COLO829 (cell line): Measurements from ENCODE around the gene ADGRG7.

Experiments
- DNase-seq: peaks from one replicate; pipeline ENCODE4 v3.0.0; 2012; ENCODE audit warnings: low spot score

The ADGRG7 gene

GRCh38 chr3:100702082-100702979 lies 92.9 kb downstream of the ADGRG7 start:
- no peak for DNase-seq

GRCh38 chr3:100702980-100703345 lies 93.6 kb downstream of the ADGRG7 start:
- no peak for DNase-seq

GRCh38 chr3:100703865-100704264 lies 94.5 kb downstream of the ADGRG7 start:
- no peak for DNase-seq

DNA sequence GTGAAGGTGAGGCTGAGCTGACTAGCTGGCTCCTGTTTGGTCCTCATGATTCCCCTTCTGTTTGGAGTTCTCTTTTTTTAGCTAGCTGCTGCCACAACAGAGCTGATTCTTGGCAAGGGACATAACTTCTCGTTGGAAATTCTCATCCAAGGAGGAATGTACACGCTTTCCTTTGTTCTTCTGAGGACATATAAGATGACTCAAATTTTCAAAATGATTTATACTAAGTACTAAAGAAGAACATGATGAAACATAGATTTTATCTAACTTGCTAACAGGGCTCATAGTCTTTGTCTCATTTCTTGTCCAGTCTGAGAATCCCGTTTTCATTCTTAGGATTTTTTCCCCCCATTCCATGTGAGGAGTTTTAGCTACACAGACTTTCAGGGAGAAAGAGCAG lies 97.0 kb downstream of the ADGRG7 start:
- DNase-seq = no peak

GRCh38 chr3:100708644-100708988 lies 99.2 kb downstream of the ADGRG7 start:
- no peak for DNase-seq

DNA sequence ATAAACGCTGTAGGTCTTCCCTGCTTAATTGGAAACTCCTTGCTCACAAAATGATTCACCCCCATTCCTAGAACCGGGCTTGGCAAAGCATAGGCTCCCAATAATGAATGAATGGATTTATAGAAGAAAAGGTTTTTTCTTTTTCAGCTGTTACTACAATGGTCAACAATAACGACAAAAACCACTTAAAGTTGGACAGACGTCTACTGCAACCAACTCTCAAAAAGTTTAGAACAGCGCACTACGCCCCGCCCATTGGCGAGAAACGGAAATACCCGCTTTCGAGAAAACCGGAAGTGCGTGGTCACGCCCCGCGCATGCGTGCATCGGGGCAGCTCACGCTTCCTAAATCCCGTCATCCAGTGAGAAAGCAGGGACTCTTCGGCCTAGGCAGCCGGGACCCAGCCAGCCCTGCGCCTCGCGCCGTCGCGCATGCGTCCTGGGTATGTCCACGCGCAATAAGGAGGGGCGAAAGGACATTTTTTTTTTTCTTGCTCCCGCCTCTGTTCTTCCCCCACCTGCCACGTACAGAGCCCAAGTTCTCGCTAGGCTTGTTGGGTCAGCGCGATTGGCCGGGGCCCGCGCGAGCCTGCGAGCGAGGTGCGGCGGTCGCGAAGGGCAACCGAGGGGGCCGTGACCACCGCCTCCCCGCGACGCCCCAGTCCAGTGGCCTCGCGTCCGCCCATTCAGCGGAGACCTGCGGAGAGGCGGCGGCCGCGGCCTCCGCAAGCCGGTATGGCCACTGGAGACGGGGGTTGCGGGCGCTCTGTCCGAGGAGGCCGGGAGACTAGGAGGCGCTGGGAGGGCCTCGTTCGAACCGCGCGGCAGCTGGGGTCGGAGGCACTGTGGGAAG lies 99.8 kb downstream of the ADGRG7 start, which contains the start of gene TFG:
TSS of gene TFG (plus strand) at position 506 of the 853 bp plus-strand sequence. CDS start 4,192 bp downstream, outside the sequence.
- DNase-seq = peak; percentile 100

GRCh38 chr3:100709842-100710260 lies 100.5 kb downstream of the ADGRG7 start:
- no peak for DNase-seq

DNA sequence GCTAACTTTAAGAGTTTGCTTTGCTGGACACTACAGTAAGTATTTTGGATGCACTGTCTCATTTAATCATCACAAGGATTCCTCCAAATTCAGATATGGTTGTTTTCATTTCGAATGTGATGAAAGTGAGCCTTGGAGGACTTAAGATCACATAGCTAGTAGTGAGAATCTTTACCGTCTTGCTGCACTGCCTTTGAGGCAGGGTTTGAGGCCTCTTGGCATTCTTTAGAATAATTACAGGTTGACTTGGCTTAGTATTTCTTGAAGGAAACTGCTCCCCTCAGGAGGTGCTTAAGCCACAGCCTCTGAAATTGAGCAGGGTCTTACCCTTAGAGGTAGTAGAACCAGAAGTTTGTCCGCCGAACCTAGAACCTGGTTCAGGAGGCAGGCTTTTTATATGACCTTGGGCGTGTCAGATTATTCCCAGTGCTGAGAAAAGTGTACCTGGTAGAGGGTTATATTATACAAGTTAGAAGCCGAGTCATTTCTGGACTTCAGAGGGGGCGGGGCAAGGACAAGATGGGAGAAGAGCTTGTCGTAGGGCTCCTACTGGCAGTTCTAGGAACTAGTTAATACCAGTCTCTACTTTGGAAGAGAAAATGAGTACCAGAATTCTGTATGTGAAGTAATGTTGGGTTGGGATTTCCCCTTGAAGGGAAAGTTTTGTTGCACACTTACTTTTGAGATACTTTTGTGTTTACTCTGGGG lies 101.0 kb downstream of the ADGRG7 start:
- peak; percentile 83 for DNase-seq

DNA sequence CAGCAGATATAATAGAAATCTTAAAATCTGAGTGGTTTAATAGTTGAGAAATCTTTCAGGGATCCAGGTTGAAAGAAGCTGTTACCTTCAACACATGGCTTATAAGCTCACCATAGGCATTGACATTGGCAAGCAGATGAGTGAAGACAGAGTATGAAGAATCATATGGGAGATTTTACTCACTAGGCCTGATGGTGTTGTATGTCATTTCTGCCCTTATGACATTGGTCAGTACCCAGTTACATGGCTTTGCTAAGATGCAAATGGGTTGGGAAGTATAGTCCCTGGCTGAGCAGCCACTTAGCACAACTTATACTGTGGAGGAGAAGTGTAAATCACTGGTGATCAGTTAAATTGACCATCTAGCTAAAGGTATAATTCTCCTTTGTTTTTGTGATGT lies 105.8 kb downstream of the ADGRG7 start:
- no peak for DNase-seq

DNA sequence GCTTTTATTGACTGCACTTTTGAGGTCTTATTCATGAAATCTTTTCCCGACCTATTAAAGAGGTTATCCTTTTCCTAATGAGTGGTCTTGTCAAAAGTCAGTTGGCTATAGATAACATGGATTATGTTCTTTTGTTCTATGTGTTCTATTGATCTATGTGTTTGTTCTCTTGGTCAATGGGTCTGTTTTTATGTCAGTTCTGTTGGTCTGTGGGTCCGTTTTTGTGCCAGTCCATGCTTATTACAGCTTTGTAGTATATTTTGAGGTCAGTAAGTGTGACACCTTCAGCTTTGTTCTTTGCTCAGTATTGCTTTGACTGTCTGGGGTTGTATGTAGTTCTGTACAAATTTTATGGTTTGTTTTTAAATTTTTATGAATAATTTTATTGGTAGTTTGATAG lies 107.7 kb downstream of the ADGRG7 start:
- DNase-seq = no peak

DNA sequence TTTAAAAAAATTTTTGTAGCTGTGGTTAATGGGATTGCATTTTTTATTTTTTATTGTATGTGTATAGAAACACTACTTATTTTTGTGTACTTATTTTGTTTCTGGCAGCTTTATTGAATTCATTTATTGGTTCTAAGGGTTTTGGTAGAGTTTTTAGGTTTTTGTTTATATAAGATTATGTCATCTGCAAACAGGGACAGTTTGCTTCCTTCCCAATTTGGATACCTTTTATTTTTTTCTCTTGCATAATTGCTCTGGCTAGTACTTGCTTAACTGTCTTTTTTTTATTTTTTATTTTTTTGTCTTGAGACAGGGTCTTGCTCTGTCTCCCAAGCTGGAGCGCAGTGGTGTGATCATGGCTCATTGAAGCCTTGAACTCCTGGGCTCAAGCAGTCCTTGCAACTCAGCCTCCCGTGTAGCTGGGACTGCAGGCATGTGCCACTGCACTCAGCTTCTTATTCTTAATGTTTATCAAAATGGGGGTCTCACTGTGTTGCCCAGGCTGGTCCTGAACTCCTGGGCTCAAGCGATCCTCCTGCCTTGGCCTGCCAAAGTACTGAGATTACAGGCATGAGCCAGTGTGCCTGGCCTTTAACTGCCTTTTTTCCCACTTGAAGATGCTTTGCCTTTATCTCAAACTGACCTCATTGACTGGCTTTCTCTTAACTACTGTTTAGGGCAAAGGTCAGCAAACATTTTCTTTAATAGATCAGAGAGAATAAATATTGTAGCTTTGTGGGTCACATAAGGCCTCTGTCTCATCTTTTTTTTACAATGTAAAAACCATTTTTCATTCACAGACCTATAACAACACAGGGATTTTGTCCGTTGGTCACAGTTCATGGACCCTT lies 108.5 kb downstream of the ADGRG7 start:
- DNase-seq = no peak

DNA sequence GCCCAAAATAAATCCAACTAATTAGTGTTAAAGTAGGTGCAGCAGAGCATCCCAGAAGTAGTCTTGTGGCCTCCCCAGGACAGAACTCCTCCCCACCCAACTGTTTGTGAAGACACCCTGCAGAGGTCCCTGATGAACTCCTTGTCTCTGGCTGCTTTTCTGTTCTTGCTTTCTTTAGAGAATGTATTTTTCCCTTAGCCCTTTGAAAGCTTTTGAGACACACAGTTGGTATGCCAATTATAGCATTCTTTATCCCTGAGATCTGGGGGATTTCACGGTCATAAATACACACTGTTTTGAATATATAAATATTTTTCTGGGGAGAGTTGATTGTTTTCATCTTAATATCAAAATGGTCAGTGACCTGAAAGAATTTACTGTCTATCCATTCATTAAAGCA lies 109.7 kb downstream of the ADGRG7 start:
- no peak for DNase-seq

DNA sequence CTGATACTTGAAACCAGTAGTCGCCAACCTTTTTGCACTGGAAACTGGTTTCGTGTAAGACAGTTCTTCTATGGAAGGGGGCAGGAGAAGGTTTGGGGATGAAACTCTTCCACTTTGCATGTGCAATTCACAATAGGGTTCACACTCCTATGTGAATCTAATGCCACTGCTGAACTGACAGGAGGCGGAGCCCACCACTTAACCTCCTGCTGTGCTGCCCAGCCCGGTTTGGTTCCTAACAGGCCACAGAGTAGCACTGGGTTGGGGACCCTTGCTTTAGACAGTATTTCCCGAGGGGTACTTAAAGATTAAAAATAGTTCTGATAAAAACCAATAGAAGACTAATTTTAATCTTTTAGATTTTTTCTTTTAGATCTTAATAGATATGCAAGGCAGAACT lies 111.0 kb downstream of the ADGRG7 start:
- DNase-seq = no peak

GRCh38 chr3:100725935-100726513 lies 116.6 kb downstream of the ADGRG7 start:
- DNase-seq = no peak

DNA sequence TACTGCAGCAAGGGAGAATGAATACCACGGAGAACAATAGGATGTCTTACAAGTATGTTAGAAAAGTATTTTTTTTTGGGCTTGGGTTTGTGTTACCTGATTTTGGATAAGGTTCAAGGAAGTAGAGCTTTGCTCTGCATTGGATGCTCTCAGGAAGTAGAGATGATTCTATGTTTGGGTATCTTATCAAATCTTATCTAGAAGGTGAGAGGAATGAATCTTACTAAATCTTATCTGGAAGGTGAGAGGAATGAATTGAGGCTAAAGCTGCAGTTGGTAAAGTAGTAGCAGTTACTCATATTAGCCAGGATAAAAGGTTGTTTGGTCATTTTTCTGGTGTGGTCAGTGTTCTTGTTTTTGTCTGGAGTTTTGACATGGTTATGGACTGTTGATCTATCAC lies 117.3 kb downstream of the ADGRG7 start:
- DNase-seq = no peak

DNA sequence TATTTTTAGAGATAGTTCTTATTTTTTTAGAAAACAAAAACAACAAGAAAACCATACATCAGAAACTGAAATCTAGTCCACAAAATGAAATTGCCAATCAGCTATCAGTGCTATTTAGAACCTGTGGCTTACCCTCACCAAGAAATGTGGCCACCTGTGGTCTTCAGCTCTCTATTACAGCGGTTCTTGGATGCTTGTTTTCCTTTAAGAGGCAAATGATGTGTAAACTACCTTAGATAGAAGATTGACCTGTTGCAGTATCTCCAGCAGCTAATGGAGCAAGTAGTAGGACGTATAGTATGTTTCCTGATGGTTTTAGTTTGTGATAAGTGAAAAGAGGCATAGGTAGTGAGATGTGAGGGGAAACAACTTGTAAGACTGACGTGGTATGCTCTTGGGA lies 121.1 kb downstream of the ADGRG7 start:
- no peak for DNase-seq

- DNase-seq = no peak
Measured at GRCh38 chr3:100732435-100732834, 123.0 kb downstream of the ADGRG7 start.

DNA sequence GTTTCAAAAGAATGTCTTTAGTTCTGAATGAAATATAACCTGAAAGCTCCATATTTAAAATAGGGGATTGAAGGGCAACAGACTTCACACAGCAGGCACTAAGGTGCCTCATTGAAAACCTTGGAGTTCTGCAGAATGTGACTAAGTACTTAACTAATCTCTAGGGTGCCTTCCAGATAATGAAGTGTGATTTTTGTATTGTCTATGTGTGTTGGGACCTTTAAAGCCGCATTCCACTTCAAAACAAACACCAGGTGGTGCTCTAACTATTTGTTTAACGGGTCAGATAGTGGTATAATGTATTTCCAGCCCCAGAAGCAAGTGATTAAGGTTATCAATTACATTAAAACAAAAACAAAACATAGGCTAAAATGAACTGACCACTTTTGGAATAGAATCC lies 127.9 kb downstream of the ADGRG7 start:
- DNase-seq = peak; percentile 14

DNA sequence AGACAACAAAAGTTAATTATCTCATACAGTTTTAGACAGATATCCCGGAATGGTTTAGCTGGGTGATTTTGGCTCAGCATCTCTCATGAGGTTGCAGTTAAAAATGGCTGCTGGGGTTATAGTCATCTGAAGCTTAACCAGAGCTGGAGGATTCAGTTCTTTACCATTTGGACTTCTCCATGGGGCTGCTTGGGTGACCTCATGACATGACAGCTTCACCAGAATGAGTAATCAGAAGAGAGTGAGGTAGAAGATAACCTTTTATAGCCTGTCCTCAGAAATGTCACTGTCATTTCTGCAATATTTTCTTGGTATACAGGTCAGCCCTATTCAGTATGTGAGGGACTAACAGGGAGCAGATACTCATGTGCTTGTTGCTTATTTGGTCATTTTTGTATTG lies 130.8 kb downstream of the ADGRG7 start:
- DNase-seq = no peak

- no peak for DNase-seq
Measured at GRCh38 chr3:100743535-100743934, 134.1 kb downstream of the ADGRG7 start.

- no peak for DNase-seq
Measured at GRCh38 chr3:100744671-100745070, 135.3 kb downstream of the ADGRG7 start.
